ENCODE data around the gene NOC3L. TPM values are rescaled to one million over a fixed set of nuclear protein-coding genes. Genes with fewer than 3 reads are reported as not detected.

NOC3L gene
- total RNA-seq, 1 donor from 2014 or later = 21.6 TPM

GRCh38 chr10:94324609-94325233, 38.0 kb downstream of the NOC3L start:
- Mint-ChIP-seq H3K4me1 (ENCODE audit: low read depth, unreplicated experiment) (no peaks in the 10 kb centered on the region), H3K36me3 (ENCODE audit: low read depth, unreplicated experiment) (no peaks in the 10 kb centered on the region), H3K27me3 (ENCODE audit: low read depth, unreplicated experiment) (no peaks in the 10 kb centered on the region), H3K4me3 (ENCODE audit: unreplicated experiment) (no peak overlapping the region), H3K27ac (ENCODE audit: unreplicated experiment) (no peak overlapping the region), H3K9me3 (ENCODE audit: unreplicated experiment) (no peaks in the 10 kb centered on the region)
- H3K9ac ChIP-seq (ENCODE audit: low read length) = no peak overlapping the region
- no peaks in the 10 kb centered on the region for H3K9me3 ChIP-seq (ENCODE audit: insufficient read depth, low read depth, low read length)
- H3K79me2 ChIP-seq (ENCODE audit: insufficient read depth, low read length) = no peaks in the 10 kb centered on the region
- H3K4me2 ChIP-seq (ENCODE audit: low read length) = no peak overlapping the region
- H3K27me3 ChIP-seq (ENCODE audit: insufficient read depth, low read length) = no peaks in the 10 kb centered on the region
- peaks cover 36% of the 10 kb centered on the region for H3K36me3 ChIP-seq (ENCODE audit: insufficient read depth, low read length)
- peaks cover 4% of the 10 kb centered on the region for H4K20me1 ChIP-seq (ENCODE audit: insufficient read depth, low read length)
- TF ChIP-seq CTCF (IDR thresholded peaks at IDR 0.05; ENCODE audit: insufficient read depth, low read depth, low read length) = no peak
- no peak for TF ChIP-seq EZH2 (IDR thresholded peaks at IDR 0.05; ENCODE audit: insufficient read depth, low read length)
- no peaks in the 10 kb centered on the region for H3K4me1 ChIP-seq (ENCODE audit: insufficient read depth, low read length)
- DNase-seq (ENCODE audit: low read depth) (no peak), FAIRE-seq (no peak)
- no peak overlapping the region for H3K27ac ChIP-seq (ENCODE audit: low read depth, low read length)
- H2AFZ ChIP-seq (ENCODE audit: low read depth, low read length) = no peak overlapping the region
- H3K4me3 ChIP-seq (ENCODE audit: insufficient read depth, low read depth, low read length) = no peak overlapping the region

- H2AFZ ChIP-seq (ENCODE audit: low read depth, low read length) = no peak overlapping the region
- Mint-ChIP-seq H3K36me3 (ENCODE audit: low read depth, unreplicated experiment) (no peaks in the 10 kb centered on the region), H3K4me1 (ENCODE audit: low read depth, unreplicated experiment) (peaks cover 6% of the 10 kb centered on the region), H3K9me3 (ENCODE audit: unreplicated experiment) (no peaks in the 10 kb centered on the region), H3K4me3 (ENCODE audit: unreplicated experiment) (no peak overlapping the region), H3K27ac (ENCODE audit: unreplicated experiment) (no peak overlapping the region), H3K27me3 (ENCODE audit: low read depth, unreplicated experiment) (no peaks in the 10 kb centered on the region)
- no peak overlapping the region for H3K27ac ChIP-seq (ENCODE audit: low read depth, low read length)
- TF ChIP-seq EZH2 (IDR thresholded peaks at IDR 0.05; ENCODE audit: insufficient read depth, low read length) (no peak), CTCF (IDR thresholded peaks at IDR 0.05; ENCODE audit: insufficient read depth, low read depth, low read length) (peak; percentile 79)
- H3K9ac ChIP-seq (ENCODE audit: low read length) = no peak overlapping the region
- H4K20me1 ChIP-seq (ENCODE audit: insufficient read depth, low read length) = no peaks in the 10 kb centered on the region
- peaks cover 20% of the 10 kb centered on the region for H3K36me3 ChIP-seq (ENCODE audit: insufficient read depth, low read length)
- FAIRE-seq (no peak), DNase-seq (ENCODE audit: low read depth) (peak; percentile 10)
- H3K4me3 ChIP-seq (ENCODE audit: insufficient read depth, low read depth, low read length) = no peak overlapping the region
- no peak overlapping the region for H3K4me2 ChIP-seq (ENCODE audit: low read length)
- no peaks in the 10 kb centered on the region for H3K79me2 ChIP-seq (ENCODE audit: insufficient read depth, low read length)
- H3K9me3 ChIP-seq (ENCODE audit: insufficient read depth, low read depth, low read length) = no peaks in the 10 kb centered on the region
- H3K27me3 ChIP-seq (ENCODE audit: insufficient read depth, low read length) = no peaks in the 10 kb centered on the region
- H3K4me1 ChIP-seq (ENCODE audit: insufficient read depth, low read length) = peaks cover 3% of the 10 kb centered on the region
Measured at GRCh38 chr10:94320285-94320914, 42.3 kb downstream of the NOC3L start.

- no peaks in the 10 kb centered on the region for H3K36me3 Mint-ChIP-seq (ENCODE audit: low read depth, unreplicated experiment)
- Histone ChIP-seq H3K79me2 (ENCODE audit: insufficient read depth, low read length) (no peaks in the 10 kb centered on the region), H3K27me3 (ENCODE audit: insufficient read depth, low read length) (no peaks in the 10 kb centered on the region), H3K4me1 (ENCODE audit: insufficient read depth, low read length) (peaks cover 3% of the 10 kb centered on the region), H2AFZ (ENCODE audit: low read depth, low read length) (no peak overlapping the region), H4K20me1 (ENCODE audit: insufficient read depth, low read length) (no peaks in the 10 kb centered on the region), H3K4me3 (ENCODE audit: insufficient read depth, low read depth, low read length) (no peak overlapping the region), H3K4me2 (ENCODE audit: low read length) (no peak overlapping the region), H3K9ac (ENCODE audit: low read length) (no peak overlapping the region), H3K36me3 (ENCODE audit: insufficient read depth, low read length) (no peaks in the 10 kb centered on the region), H3K9me3 (ENCODE audit: insufficient read depth, low read depth, low read length) (no peaks in the 10 kb centered on the region), H3K27ac (ENCODE audit: low read depth, low read length) (no peak overlapping the region)
- TF ChIP-seq EZH2 (IDR thresholded peaks at IDR 0.05; ENCODE audit: insufficient read depth, low read length) (no peak), CTCF (IDR thresholded peaks at IDR 0.05; ENCODE audit: insufficient read depth, low read depth, low read length) (no peak)
- FAIRE-seq (no peak), DNase-seq (ENCODE audit: low read depth) (peak; percentile 26)
- no peak overlapping the region for H3K27ac Mint-ChIP-seq (ENCODE audit: unreplicated experiment)
- H3K9me3 Mint-ChIP-seq (ENCODE audit: unreplicated experiment) = peaks cover 2% of the 10 kb centered on the region
- H3K4me1 Mint-ChIP-seq (ENCODE audit: low read depth, unreplicated experiment) = peaks cover 6% of the 10 kb centered on the region
- H3K4me3 Mint-ChIP-seq (ENCODE audit: unreplicated experiment) = no peak overlapping the region
- H3K27me3 Mint-ChIP-seq (ENCODE audit: low read depth, unreplicated experiment) = peaks cover 10% of the 10 kb centered on the region
Measured at GRCh38 chr10:94316560-94316959, 46.2 kb downstream of the NOC3L start.
